Measurements from ENCODE around the gene KLK14.
A peak's percentile ranks its signal among the peaks of the same experiment; 100 is the strongest.

Gene KLK14

DNA sequence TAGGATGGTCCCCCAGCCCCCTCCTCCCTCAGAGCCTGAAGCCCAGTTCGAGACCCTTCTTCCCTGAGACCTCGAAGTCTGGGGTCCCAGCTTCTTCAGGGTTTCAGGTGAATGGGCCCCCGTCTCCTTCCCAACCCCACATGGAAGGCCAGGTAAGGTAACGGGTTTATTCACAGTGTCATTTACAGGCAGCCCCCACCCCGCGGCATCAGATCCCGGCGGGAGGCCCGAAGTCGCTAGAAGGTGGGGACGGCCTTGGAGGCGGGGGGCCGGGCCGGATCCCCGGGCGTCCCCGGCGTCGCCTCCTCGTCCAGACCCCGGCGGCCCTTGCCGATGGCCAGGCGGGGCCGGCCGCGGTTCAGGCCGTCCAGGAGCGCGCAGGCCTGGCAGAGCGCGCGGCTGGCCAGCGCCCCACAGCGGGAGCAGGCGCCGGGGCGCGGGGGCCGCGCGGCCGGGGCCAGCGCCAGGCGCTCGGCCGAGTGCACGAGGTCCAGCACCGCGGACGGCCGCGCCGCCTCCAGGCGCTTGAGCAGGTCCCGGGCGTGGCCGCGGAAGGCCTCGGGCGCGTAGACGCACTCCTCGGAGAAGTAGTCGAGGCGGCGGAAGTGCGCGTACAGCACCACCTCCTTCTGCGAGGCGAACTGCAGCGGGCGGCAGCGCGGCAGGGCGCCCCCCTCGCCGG is 15.8 kb upstream of the KLK14 start:
- no peak overlapping the region for H3K4me3 ChIP-seq (ENCODE audit: low read depth, low read length)
- H3K4me1 ChIP-seq, result no peaks in the 10 kb centered on the region
- H3K27me3 ChIP-seq, result no peaks in the 10 kb centered on the region
- peaks cover 14% of the 10 kb centered on the region for H3K36me3 ChIP-seq
- DNase-seq, result no peak
- H3K9me3 ChIP-seq, result no peaks in the 10 kb centered on the region
- TF ChIP-seq, protein P1, sequence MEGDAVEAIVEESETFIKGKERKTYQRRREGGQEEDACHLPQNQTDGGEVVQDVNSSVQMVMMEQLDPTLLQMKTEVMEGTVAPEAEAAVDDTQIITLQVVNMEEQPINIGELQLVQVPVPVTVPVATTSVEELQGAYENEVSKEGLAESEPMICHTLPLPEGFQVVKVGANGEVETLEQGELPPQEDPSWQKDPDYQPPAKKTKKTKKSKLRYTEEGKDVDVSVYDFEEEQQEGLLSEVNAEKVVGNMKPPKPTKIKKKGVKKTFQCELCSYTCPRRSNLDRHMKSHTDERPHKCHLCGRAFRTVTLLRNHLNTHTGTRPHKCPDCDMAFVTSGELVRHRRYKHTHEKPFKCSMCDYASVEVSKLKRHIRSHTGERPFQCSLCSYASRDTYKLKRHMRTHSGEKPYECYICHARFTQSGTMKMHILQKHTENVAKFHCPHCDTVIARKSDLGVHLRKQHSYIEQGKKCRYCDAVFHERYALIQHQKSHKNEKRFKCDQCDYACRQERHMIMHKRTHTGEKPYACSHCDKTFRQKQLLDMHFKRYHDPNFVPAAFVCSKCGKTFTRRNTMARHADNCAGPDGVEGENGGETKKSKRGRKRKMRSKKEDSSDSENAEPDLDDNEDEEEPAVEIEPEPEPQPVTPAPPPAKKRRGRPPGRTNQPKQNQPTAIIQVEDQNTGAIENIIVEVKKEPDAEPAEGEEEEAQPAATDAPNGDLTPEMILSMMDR (IDR thresholded peaks at IDR 0.05; ENCODE audit: low read depth, low read length), result no peak

DNA sequence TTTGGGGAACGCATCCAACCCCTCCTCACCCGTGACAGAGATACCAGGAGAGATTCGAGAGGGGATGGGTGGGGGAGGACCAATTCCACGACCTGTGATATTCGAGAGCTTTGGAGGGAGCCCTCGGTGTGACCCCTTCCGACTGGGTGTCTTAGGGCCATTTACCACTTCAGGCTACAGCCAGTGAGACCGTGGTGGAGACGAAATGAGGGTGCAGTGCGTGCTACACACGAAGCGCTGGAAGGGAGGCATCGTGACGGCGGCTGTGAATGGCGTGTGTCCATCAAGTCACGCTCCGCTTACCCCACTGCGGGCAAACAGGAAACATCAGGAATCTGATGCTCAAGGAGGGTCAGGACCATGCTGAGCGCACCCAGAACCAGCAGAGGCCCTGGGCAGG is 15.1 kb upstream of the KLK14 start:
- Histone ChIP-seq H3K9me3 (no peaks in the 10 kb centered on the region), H3K27me3 (no peaks in the 10 kb centered on the region; the same call in 1 of the 2 replicates), H3K36me3 (peaks cover 9% of the 10 kb centered on the region), H3K4me1 (no peaks in the 10 kb centered on the region), H3K4me3 (ENCODE audit: low read depth, low read length) (no peak overlapping the region)
- no peak for DNase-seq
- TF ChIP-seq, protein P1 (IDR thresholded peaks at IDR 0.05; ENCODE audit: low read depth, low read length), result no peak

DNA sequence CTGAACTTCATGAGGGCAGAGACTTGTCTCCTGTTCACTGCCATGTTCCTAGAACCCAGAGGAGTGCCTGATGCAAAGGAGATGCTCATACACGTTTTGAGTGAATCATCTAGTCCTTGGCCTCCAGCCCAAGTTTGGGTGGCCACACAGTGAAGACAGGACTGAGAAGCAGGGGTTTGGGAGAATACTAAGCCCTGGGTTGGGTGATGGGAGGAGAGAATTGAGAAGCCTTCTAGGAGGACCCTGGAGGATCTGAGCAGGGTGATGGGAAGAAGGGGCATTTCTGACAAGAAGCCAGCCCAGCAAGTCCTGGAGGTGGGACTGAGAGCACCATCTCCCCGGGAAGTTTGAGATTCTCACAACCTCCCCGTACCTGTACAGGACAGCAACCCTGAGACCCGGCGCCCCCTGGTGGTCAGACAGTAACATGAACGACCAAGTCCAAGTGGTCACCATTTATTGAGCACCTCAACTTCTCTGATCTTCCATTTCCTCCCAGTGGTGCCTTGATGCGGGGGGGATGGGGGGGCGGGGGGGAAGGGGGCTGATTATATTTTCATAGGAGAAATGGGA is 14.6 kb upstream of the KLK14 start:
- no peak overlapping the region for H3K4me3 ChIP-seq (ENCODE audit: low read depth, low read length)
- H3K4me1 ChIP-seq, result no peaks in the 10 kb centered on the region
- peaks cover 4% of the 10 kb centered on the region for H3K36me3 ChIP-seq
- H3K9me3 ChIP-seq, result no peaks in the 10 kb centered on the region
- no peaks in the 10 kb centered on the region; the same call in 1 of the 2 replicates for H3K27me3 ChIP-seq
- TF ChIP-seq, protein P1 (IDR thresholded peaks at IDR 0.05; ENCODE audit: low read depth, low read length), result peak; percentile 73
- peak; percentile 75 for DNase-seq

DNA sequence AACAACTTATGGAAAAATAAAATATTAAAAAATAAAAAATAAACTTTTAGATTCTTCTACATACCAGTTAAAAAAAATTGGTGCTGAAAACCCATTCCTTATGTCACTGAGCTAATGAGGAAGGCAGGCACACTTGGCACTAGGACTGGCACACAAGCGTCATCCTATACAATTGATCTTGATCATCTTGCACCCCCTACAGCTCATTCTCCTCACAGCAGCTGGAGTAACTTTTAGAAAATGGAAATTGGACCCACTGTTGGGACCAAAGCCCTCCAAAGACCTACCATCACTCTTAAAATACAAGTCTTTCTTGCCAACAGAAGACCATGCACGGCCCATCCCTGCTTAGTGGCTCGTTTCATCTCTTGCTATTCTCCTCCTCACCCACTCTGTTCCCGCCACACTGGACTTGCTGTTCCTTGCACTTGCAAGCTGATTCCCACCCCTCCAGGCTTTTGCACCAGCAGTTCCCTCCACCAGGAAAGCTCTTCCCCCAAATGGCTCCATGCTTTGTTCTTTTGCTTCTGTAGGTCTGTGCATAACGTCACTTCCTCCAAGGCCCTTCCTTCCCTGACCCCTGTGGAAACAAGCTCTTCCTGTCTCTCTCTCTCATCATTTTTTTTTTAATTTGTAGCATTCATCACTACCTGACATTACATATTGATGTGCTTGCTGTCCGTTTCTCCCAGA is 13.9 kb upstream of the KLK14 start:
- Histone ChIP-seq H3K9me3 (no peaks in the 10 kb centered on the region), H3K4me1 (no peaks in the 10 kb centered on the region), H3K27me3 (no peaks in the 10 kb centered on the region; the same call in 1 of the 2 replicates), H3K4me3 (ENCODE audit: low read depth, low read length) (no peak overlapping the region), H3K36me3 (no peaks in the 10 kb centered on the region; the same call in none of the 2 replicates)
- TF ChIP-seq, protein P1 (IDR thresholded peaks at IDR 0.05; ENCODE audit: low read depth, low read length), result peak; percentile 43
- DNase-seq, result no peak

DNA sequence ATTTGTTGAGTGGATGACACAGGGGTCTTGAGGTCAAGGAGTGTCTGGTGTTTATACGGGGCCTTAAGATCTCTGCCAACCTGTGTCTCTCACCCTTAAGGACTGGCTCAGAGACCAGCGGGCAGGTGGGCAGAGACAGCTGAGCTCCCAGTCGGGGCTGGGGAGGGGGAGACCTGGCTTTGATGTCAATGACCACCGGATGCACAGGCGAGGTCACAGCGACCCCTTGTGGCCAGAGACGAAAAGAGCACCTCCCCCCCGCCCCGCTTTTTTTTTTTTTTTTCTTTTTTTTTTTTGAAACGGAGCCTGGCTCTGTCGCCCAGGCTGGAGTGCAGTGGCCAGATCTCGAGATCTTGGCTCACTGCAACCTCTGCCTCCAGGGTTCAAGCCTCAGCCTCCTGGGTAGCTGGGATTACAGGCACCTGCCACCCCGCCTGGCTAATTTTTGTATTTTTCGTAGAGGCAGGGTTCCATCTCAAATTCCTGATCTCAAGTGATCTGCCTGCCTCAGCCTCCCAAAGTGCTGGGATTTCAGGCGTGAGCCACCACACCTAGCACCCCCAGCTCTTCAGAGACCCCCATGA is 12.1 kb upstream of the KLK14 start:
- peak; percentile 63 for DNase-seq
- Histone ChIP-seq H3K4me1 (no peaks in the 10 kb centered on the region), H3K36me3 (no peaks in the 10 kb centered on the region; the same call in 1 of the 2 replicates)

More for the DNA sequence above, 12.1 kb upstream of the KLK14 start:
- Histone ChIP-seq H3K27me3 (no peaks in the 10 kb centered on the region; the same call in 1 of the 2 replicates), H3K9me3 (no peaks in the 10 kb centered on the region), H3K4me3 (ENCODE audit: low read depth, low read length) (no peak overlapping the region)
- TF ChIP-seq, protein P1 (IDR thresholded peaks at IDR 0.05; ENCODE audit: low read depth, low read length), result peak; percentile 72

Data from BE2C (cell line).